ENCODE measurements around the gene SLC25A40.
"Not testable (repeated sequence)": the region's sequence is repeated elsewhere in the genome, so short reads cannot be mapped to it uniquely, and the experiment has no call there.

SLC25A40 gene

DNA sequence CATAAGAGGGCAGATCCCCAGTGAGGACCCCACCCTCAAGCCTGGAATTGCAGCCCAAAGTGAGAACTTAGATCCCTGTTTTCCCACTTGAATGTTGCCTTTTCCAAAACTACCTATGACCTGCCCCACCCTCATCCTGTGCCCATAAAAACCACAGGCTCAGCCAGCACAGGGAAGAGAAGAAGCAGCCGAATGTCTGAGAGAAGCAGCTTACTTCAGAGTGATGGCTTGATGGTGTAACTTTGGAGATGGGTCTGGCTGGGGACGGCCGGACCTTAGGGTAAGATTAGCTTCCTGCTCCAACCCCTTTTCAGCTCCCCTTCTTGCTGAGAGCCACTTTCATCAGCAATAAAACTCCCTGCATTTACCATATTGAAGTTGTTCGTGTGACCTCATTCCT is 5.7 kb downstream of the SLC25A40 start:
- DNase-seq = no peak

DNA sequence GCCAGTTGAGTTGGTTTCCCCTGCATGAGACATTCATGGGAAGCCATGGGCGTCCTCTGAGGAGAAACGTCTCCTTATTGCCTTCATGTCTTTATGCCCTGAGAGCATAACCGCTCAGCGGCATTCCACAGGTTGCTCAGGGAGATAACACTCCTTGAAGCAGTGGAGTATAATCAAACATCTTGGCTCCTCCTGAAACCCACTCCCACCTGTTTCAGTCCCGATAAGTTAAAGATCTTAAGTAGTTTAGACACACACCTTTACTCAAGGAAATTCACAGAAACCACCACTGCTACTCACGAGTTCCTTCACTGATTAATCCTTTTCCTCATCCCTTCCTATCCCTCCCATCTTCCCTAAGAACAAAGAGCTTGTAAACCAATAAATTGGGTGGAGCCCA is 9.6 kb downstream of the SLC25A40 start:
- not testable (repeated sequence) for DNase-seq

DNA sequence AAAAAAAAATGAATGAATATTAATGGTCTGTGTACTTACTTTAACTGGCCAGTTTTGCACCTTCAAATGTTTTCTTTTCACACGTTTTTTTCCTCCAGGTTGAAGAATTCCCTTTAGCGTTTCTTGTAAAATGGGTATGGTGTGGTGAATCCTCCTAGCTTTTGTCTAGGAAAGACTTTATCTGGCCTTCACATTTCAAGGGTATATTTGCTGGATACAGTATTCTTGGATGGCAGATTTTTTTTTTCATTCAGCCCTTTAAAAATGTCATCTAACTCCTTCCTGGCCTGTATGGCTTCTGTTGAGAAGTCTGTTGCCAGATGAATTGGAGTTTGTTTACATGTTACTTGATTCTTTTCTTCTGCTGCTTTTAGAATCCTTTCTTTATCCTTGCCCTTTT is 10.1 kb downstream of the SLC25A40 start:
- DNase-seq = no peak

DNA sequence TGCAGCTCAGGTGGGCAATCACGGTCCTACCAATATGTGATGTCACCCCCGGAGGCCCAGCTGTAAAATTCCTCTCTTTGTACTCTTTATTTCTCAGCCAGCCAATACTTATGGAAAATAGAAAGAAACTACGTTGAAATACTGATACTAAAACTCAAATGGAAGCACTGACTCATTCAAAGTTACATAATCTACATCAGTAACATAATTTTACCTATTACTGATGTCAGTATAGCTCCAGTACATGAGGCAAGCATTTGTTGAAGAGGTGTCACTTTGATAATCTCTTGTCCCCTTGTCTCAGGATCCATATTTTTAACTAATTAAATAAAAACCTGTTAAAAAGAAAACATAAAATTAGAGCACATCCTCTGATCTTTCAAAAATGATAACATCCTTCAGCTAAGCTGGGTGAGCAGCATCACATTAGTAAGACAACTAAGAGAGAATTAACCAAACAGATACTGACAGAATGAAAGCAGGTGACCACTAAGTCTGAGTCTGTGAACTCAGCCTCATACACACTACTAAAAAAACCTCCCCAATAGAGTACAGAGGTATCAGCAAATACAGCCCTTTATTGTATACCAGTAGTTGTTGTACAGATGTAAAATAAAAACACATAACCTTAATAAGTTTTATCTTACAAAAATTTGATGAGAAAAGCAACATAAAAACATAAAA is 17.6 kb downstream of the SLC25A40 start:
- DNase-seq = no peak

DNA sequence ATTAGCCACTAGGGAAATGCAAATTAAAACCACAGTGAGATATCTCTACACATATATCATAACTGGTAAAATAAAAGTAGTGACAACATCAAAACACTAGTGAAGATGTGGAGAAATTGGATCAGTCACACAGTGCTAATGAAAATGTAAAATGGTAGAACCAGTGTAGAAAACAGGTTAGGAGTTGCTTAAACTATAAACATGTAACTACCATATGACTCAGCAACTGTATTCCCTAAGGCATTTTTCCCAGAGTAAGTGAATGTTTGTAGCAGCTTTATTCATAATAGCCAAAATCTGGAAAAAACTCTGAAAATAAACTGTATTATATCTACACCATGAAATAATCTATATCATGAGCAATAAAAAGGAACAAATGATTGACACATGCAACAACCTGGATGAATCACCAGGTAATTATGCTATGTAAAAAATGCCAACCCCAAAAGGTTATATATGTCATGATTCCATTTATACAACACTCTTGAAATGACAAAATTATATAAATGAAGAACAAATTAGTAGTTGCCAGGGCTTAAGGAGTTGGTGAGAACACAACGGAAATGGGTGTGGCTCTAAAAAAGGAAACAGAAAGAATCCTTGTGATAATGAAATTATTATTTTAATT is 22.8 kb downstream of the SLC25A40 start:
- DNase-seq = no peak

DNA sequence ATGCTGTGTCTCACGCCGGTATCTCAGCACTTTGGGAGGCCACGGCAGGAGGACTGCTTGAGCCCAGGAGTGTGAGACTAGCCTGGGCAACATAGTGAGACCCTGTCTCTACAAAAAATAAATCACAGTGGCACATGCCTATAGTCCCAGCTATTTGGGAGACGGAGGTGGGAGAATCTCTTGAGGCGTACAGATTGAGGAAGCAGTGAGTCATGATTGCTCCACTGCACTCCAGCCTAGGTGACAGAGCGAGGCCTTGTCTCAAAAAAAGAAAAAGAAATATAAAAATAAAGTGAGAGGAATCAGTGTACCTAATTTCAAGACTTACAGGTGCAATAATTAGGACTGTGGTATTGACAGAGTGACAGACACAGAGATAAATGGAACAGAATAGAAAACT is 23.9 kb downstream of the SLC25A40 start:
- no peak for DNase-seq

DNA sequence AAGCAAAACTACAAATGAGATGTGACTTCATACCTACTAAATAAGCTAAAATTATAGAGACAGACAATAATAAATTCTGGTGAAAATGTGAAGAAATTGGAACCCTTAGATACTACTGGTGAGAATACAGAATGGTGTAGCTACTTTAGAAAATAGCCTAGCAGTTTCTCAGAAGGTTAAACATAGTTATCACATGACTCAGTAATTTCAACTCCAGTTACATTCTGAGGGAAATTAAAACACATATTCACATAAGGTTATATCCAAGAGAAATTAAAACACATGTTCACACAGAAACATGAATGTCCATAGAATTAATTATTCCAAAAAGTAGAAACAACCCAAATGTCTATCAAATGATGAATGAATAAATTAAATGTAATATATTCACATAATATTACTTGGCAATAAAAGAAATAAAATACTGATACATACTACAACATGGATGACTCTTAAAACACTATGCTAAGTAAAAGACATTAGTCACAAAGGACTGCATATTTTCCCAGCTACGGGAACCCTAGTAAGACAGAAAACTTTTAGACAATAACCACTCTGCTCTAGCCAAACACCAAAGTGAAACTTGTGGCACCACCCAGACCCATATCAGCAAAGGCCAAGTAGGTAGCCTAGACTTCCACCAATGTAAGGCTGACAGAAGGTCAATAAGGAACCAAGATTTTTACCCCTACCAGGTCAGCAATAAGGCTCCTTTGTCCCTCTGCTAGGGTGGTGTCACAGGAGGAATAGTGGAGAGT is 25.1 kb downstream of the SLC25A40 start:
- no peak for DNase-seq

DNA sequence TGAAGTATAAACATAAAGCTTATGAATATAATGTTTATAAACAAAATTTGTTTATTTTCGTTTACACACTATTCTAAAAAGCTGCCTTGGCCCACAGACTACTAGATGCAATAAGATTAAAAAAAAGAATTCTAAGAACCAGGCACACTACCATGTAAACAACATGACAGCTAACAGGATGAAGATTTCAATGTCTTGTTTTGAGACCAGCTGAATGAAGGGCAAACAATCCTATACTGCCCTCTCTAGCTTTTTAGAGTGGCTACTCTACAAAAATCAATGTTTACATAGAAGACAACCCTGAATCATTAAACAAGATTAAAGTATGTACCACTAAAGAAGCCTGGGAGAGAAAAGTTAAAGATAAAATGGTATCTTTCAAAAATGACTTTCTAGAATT is 38.6 kb downstream of the SLC25A40 start:
- DNase-seq = no peak

DNA sequence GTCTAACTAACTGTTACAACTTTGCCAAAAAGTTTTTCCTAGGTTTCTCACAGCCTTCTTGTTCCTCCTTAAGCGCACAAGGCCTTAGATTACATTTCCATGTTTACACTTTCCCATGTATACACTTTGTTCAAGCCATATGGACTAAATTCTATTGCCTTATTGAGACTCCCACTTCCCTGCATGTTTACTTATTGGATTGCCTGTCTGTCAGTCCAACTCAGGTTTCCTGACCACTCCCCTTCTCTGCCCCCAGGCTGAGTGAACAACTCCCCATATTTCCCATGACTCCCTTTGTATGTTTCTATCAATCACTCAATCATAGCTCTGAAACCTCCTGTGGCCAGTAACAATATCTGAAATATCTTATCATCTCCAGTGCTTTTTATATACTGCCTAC is 43.0 kb downstream of the SLC25A40 start:
- DNase-seq = no peak

DNA sequence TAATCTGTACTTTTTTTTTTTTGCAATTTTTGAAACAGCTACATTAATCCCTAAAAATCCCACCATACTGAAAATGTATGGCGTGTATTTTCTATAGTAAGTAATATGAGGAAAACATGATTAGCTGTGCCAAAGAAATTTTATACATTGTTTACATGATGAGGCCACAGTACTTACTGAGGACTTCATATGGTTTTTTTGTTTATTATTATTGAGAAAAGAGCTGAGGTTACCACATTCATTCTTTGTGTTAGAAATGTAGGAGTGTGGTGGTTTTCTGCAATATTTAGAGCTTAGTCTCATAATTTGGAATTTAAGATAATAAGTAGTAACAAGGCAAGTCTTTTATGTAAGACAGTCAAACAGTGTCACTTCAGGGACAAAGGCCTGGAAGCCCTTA is 45.1 kb downstream of the SLC25A40 start:
- no peak for DNase-seq

DNA sequence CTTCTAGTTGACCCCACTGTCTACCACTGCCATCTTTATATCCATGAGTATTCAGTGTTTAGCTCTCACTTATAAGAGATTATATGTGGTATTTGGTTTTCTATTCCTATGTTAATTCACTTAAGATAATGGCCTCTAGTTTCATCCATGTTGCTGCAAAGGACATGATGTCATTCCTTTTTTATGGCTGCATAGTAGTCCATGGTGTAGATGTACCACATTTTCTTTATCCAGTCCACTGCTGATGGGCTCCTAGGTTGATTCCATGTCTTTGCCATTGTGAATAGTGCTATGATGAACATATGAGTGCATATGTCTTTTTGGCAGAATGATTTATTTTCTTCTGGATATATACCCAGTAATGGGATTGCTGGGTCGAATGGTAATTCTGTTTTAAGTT is 47.8 kb downstream of the SLC25A40 start:
- DNase-seq = not testable (repeated sequence)

DNA sequence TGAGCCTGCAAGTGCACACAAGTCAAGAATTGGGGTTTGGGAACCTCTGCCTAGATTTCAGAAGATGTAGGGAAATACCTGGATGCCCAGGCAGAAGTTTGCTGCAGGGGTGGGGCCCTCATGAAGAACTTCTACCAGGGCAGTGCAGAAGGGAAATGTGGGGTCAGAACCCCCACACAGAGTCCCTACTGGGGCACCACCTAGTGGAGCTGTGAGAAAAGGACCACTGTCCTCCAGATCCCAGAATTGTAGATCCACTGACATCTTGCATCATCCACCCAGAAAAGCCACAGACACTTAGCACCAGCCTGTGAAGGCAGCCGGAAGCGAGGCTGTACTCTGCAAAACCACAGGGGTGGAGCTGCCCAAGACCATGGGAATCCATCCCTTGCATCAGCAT is 50.8 kb downstream of the SLC25A40 start:
- DNase-seq = not testable (repeated sequence)

DNA sequence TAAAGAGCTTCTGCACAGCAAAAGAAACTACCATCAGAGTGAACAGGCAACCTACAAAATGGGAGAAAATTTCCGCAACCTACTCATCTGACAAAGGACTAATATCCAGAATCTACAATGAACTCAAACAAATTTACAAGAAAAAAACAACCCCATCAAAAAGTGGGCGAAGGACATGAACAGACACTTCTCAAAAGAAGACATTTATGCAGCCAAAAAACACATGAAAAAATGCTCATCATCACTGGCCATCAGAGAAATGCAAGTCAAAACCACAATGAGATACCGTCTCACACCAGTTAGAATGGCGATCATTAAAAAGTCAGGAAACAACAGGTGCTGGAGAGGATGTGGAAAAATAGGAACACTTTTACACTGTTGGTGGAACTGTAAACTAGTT is 54.1 kb downstream of the SLC25A40 start:
- not testable (repeated sequence) for DNase-seq

DNA sequence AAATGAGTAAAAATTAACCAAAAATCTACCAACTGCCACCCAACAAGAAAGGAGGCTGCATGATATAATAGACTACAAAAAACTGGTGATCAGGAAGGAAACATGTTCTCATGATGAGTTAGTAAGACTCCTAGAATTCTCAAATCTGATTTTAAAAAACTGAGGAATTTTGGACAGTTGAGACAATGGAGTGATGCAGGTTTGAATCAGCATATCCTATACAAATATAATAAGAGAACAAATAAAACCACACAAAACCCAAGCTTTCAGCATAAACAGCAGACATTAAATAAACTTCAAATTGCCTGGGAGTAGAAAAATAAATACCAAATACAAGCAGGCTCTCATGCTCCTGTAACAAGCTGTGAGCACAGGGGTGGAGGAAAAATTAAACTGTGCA is 57.8 kb downstream of the SLC25A40 start:
- DNase-seq = no peak

DNA sequence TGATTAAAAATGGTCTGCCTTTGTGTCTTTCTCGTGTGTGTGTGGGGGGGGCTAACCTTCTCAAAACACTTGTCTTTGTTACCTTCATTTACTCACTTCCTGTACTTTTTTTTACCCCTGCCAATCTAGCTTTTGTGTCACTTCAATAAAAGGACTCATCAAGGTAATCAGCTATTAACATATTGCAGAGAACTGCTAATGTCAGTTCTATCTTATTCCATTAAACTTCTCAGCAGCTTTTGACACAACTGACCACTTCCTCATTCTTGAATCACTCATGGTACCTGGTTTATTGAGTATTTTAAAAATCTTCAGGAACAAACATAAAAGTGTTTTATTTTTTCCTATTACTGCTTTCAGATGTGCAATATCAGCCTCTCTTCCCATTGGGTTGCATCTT is 59.8 kb downstream of the SLC25A40 start:
- DNase-seq = no peak

DNA sequence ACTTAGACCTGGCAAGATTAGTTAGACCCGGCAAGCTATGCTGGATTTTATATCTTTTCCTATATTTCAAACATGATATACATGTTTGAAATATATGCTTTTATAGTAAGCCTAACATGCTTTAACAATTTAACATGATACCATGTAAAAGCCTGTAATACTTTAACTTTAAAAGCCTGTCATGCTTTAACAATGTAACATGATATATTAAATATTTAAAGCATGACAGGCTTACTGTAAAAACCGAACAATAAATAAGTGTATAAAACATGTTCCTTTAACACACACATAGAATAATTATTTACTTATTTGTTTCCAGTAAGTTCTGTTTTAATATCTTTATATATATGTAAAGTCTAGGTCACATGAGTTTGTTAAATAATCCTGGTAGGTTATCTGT is 65.4 kb downstream of the SLC25A40 start:
- no peak for DNase-seq

DNA sequence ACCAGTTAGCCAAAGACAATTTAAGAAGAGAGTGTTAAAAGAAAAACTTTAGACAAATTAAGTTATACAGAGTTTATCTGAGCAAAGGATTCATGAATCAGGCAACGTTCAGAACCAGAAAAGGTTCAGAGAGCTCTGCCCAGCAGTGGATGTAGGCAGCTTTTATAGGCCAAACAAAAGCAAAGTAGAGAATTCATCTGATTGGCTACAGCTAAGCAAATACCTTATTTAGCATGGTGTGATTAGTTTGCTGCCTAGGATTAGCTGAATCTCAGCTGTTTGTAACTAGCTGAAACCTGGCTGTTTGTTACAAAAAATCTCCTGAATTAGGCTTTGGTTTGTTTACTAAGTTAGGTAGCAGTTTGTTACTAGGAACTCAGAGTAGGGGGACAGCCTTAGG is 66.0 kb downstream of the SLC25A40 start:
- DNase-seq = no peak

DNA sequence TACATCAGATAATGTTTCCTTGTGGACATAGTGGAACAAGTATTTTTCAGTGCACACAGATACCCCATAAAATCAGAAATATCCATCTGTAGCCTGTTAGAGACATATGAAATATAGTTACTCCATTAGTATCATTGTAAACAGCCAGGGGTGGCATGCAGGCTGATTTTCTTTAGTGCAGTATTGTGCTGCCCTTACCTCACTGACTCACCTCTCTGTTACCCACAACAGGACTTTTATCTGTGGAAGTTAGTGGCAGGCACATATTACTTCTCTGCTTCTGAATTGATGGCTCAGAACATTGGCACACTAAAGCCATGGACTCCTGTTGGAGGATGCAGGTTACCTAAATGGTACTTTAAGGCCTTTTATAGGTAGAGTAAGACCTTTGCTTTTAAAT is 70.0 kb downstream of the SLC25A40 start:
- no peak for DNase-seq

DNA sequence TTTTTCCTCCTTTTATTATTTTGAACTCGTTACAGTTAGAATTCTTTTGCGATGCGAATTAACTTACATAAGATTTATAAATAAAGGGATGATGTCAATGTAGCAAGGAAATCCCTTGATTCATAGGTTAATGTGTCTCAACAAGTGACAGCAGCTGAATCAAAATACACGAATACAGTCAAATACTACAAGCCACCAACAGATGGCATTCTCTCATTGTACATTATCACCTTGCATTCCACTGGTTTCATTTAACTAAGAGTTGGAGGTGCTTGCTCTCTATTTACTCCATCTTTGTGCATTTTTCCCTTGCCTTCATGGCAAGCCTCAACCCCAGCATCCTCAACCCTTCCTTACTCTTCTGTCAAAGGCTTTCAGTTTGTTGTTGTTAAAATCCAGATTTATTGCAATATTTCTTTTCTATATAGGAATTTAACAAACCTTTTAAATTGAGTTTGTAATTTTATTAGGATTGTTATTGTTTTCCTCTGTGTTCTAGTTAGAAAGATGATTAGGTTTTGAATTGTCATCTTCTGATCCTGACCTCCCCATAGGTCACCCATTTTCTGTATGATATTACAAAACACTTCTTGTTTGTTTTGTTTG is 78.3 kb downstream of the SLC25A40 start:
- no peak for DNase-seq

DNA sequence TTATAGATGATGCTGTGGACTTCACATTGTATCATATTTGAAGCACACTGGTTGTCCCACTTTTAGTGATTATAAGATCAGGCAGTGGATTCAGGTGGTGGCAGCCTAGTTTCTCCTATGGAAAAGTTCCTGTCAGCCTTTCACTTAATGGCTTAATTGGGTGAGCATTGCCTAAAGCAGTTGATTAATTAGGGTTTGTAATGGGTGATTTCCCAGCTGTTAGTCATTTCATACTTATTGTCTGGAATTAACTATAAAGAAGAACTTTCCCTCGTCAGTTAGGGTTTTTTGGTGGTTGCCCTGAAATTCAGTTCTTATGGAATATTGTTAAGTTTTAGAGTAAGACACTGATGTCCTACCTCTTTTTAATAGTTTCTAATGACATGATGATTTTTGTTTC is 78.8 kb downstream of the SLC25A40 start:
- DNase-seq = no peak

DNA sequence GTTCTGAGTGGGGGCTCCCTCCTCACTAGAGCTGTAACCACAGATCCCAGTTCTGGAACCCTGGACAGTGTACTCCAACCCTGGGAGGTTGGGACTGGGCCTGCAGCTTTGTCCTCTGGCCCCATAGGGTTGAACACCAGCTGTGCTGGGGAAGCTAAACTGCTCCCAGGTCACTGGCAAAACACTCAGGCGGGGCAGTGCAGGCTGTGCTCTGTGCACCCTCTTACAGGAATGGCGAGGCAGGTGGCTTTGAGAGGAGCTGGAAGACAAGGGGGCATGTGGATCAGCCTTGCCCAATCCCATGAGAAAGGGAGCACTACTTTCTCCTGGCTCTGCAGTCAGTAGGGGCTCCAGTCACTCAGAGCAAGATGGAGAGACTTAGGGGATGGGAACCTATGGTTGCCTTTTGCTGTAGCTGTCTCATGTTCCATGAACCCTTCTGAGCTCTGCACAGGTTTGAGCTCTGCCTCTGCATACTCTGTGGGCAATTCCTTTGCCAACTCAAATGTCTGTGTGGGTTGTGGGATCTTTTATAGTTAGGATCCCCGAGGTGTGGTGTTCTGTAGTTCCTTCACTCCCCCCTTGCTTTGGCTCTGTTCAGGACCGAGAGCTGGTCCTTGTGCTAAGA is 90.7 kb downstream of the SLC25A40 start:
- no peak for DNase-seq

DNA sequence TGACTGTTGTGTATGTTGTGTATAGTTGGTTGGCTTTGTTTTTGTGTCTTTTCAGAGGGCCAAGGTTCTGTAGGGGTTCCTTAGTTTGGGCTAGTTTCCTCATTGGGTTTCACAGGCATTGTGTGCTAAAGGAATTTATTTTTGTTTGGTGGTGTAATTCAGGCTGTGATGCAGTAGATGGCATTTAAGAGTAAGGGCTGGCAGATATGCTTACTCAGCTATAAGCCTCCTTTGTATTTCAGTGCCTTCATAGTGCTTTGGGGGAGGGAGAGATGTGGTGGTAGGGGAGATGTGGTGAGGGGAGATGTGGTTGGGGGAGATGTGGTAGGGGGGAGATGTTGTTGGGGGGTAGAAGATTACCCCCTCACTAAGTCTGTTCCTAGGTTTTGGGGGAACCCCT is 91.7 kb downstream of the SLC25A40 start:
- DNase-seq = no peak
